T-helper 9 cell (primary cell): ENCODE data around the gene TMEM207.
"Not testable (repeated sequence)": the region's sequence is repeated elsewhere in the genome, so short reads cannot be mapped to it uniquely, and the experiment has no call there.

Experiments used
- DNase-seq: peaks from one replicate; pipeline ENCODE4 v3.0.0-alpha.2; 2020
- total RNA-seq, 2 donors: gene quantifications; one replicate each; lab custom pipeline; 2026; lab: John Stamatoyannopoulos, UW

Gene TMEM207
- total RNA-seq: 0 reads per million in 2 donors

DNA sequence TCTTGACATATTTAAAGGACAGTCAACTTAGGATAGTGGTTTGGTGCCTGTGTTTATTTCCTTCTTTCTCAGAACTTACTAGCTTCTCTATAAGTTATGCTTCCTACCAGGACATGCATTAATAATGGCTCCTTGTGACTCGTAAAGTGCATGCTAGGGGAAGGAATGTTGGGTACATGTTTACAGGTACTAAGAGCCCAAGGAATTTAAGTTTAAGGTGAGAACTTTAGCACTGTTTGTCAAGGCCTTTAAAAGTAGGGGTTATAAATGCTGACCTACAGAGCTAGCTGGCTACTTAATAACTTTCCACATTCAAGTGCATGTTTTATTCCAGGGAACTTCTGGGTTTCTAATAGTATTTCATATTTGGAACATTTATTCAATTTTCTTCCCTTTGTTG is at the start of gene TMEM207:
TSS of gene TMEM207 (minus strand) at position 101 of the 400 bp plus-strand sequence. CDS start at position 9, 92 bp downstream.
- DNase-seq: no peak

- DNase-seq: no peak
Measured at GRCh38 chr3:190499122-190499521, 49.4 kb upstream of the TMEM207 start.

GRCh38 chr3:190498293-190498692 is 48.6 kb upstream of the TMEM207 start:
- DNase-seq: no peak

DNA sequence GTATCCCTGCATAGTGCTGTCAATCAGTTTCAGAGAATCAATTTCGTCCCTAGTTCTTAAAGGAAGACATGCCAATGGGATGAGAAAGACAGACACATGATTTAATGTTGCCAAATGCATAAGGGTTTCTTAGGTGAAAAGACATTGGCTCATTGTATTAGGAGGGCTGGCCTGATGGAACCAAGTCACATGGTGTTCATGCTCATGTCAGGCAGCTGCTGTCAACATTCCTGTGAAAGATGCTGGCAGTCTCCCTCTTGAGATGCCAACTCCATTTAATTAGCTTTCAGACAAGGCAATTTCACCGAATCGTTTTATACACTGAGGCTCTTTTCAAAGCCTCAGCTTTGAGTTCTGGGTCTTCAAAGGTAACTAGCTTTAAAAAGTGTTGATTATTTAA is 48.1 kb upstream of the TMEM207 start:
- no peak for DNase-seq

DNA sequence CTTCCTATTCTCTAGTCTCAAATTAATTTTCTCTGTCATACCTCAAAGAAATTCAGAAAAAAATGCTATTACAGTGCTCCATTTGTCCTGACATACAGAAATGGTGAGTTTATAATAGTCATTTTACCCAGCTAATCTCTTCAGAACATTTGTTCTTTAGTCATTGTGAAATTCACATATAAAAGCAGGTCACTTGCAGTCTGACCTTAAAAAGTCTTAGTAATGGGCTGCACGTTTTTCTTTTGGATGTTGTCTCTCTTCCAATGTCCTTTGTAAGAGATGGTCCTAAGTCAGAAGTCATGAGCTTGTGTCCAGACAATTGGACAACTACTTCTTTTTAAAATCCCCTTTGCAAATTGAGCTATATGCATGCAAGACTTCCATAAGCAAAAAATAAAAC is 47.2 kb upstream of the TMEM207 start:
- no peak for DNase-seq

GRCh38 chr3:190495796-190496195 is 46.1 kb upstream of the TMEM207 start:
- DNase-seq: no peak

DNA sequence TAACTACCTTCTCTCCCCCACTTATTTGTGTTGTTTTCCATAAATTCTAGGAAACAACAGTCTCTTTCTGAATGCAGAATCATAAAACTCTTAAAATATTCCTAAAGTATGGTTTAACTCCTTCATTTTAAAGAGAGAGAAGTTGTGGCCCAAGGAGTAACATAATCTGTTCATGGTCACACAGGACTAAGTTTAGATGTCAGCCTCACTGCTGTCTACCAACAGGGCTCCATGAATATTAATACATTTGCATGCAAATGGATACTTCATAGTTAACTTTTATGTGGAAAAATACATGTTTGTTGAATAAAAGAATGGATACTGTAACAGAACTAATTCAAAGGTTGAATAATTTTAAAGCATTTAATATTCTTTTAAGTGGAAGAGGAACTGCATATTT is 45.7 kb upstream of the TMEM207 start:
- DNase-seq: no peak

GRCh38 chr3:190494907-190495306 is 45.2 kb upstream of the TMEM207 start:
- no peak for DNase-seq

DNA sequence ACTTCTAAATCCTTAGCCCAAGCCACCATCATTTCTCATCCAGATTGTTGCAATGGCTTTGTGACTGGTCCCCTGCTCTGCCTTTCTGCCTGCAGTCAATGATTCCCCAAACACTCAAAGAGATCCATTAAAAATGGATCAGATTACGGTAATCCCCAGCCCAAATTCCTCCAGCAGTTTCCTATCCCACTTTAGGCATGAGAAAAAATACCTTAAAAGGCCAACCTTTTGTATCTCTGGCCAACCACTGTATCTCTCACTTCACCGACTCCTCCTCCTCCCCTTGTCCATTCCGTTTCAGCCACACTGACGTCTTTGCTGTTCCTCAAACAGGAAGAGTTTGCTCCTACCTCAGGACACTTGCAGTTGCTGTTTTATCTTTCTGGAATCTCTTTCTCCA is 43.3 kb upstream of the TMEM207 start:
- DNase-seq: no peak

DNA sequence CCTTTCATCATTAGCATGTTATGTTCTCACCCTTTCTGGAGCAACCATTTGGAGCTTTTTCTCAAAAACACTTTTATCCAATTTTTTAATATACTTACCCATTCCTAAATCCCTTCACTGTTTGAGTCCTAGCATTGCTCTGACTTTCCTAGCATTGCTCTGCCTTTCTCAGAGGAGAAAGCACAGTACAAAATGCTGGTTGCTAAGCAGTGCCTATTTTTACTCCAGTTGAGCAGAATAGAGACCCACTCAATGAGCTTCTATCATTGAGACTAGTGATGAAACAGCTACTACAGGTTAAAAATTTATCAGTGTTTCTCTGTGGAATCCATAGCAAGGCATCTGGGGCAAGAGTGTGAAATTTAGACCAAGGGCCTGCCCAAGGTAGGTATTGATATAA is 42.4 kb upstream of the TMEM207 start:
- no peak for DNase-seq

DNA sequence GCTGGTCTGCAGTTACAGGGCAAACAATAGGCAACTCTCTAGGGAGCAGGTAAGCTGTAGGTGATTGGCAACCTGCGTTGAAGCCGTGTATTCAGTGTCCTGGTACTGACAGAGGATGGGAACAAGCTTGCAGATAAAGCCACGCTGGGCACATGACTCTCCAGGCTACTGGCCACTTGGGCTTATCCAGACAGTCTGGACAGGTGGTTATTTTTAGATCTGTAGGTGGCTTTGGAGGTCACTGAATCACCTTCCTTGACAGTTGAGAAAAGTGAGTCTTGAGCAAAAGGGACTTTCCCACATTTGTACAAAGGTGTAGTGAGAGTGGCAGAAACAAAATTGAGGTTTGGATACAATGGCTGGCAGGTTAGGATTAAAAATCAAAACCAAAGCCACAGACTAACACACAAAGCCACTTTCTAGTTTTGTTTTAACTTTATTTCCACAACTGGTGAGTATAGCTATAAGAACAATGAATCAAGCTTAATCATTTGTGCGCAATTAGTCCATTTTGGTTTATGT is 41.9 kb upstream of the TMEM207 start:
- no peak for DNase-seq

DNA sequence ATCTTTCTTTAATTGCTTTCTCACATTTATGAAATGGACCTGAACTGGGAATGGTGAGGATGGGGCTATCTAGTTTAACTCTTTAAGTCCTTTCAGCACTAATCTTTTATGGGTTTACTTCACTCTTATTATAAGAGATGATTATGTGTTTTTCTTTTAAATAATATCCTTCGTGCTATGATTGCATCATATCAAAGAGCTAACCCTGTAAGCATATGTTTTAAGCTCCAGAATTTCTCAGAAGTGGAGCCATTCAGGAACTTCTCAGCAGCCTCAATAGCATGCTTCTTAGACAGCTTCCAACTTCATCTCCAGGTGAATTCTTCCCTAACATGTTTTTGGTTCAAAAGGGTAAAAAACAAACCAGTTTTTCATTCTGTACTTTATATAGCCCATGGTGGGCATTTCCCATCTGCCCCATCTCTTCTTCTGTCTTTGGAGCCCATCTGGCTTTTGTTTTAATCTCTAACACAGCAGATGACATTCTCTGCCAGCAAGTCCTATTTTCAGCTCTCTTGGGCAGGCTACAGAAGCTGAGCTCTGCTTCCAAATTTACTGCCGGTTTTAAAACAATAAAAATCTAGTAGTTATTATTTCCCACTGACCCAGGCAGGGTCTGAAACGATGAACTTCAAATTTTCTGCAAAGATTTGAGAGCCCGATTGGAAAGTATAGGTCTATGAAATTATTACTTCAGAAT is 37.4 kb upstream of the TMEM207 start:
- no peak for DNase-seq

DNA sequence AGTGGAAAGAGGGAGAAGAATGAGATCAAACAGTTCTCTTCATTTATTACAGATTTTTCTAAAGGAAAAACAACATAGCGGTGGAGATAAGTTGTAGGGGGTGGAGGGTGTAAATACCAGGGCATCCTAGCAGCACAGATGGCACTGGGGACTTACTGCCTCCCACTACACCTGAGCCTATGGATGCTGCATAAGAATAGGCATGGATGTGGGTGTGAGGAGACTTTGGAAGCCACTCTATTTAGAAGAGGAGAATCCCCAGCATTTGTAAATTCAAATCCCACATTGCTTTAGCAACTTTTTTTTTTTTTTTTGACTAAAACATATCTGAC is 36.8 kb upstream of the TMEM207 start:
- no peak for DNase-seq

- no peak for DNase-seq
Measured at GRCh38 chr3:190485830-190486532, 36.3 kb upstream of the TMEM207 start.

GRCh38 chr3:190481779-190482178 is 32.1 kb upstream of the TMEM207 start:
- DNase-seq: no peak

DNA sequence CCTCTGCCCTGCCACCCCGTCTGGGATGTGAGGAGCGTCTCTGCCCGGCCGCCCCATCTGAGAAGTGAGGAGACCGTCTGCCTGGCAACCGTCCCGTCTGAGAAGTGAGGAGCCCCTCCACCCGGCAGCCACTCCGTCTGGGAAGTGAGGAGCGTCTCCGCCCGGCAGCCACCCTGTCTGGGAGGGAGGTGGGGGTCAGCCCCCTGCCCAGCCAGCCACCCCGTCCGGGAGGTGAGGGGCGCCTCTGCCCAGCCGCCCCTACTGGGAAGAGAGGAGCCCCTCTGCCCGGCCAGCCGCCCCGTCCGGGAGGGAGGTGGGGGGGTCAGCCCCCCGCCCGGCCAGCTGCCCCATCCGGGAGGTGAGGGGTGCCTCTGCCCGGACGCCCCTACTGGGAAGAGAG is 23.6 kb upstream of the TMEM207 start:
- not testable (repeated sequence) for DNase-seq

GRCh38 chr3:190467922-190468321 is 18.2 kb upstream of the TMEM207 start:
- DNase-seq: no peak

DNA sequence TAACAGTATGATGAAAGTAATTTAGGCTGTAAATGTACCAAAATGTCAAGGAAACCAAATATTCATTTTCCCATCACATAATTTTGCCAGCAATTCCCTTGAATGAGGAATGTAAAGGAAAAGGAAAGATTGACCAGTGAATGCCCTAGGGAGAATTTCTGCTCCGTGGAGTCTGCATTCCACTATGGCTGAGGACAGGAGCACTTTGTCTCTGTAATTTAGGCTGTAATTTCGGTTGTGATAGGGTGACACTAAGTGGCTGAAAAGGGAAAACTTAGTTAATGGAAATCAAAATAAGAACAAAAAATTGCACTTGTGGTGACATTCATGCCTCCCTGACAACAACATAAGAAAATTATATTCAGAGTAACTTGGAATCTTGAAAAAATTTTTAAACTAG is 8.3 kb upstream of the TMEM207 start:
- DNase-seq: no peak

DNA sequence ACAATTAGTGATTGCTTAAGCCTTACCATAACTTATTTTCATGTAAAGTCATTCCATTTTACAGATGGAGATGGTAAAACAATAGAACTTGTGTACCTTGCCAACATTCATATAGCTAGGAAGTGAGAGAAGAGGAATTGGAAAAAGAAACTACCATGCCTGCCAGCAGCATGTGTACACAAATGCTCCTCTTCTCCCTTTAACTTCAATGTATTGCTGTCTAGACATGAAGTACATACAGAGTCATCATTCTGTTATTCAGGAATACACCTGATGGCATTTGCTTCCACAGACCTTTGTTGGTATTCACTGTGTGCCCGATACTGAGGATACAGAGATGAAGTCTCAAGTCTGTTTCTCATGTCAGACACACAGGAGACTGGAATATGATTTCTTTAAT is 7.1 kb upstream of the TMEM207 start:
- DNase-seq: no peak

GRCh38 chr3:190455828-190456227 is 6.1 kb upstream of the TMEM207 start:
- no peak for DNase-seq

DNA sequence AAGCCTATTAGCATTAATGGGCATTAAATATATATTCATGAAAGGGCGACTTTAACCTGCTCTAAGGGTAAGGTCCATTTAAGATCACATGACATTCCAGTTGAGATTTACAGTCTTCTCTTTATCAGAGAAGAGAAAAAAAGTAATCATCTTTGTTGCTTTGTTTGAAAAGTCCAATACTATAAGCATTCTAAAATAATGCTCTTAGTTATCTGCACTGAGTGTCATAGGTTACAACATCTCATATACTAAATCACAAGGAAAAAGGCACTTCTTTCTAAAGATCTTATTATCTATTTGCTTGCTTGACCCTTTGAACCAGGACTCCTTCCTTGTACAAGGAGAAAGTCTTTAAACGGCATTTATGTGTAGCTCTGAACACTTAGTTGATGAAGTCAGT is 1.4 kb downstream of the TMEM207 start:
- DNase-seq: no peak

DNA sequence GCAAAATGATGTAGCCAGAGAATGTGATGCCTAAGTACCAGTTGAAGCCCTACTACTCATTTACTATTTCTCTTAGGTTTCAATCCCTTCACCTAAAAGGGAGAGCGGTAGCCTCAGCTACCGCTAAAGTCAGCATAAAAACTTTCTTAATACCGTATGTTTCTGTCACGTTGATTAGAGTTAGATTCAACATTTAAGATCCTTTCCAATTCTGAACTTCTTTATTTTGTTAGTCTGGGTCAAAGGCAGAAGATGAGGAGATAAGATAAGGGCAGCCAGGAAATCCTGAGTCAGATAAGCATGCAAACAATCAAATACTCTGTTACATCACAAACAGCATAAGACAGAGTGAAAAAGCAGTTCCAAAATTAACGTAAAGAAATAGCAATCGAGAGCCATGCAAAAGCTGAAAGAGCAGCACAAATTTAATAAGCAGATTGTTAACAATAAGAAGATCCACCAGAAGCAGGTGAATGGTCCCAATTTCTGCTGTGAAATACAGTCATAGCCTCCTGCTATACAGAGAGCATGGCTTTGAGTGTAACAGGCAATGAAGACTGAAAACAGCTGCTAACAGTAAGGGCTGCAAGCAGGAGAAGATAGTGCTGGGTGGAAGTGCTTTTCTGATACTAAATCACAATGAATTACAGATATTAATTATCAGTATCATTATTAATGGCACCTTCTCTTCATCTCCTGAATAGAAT is 3.0 kb downstream of the TMEM207 start:
- DNase-seq: no peak

DNA sequence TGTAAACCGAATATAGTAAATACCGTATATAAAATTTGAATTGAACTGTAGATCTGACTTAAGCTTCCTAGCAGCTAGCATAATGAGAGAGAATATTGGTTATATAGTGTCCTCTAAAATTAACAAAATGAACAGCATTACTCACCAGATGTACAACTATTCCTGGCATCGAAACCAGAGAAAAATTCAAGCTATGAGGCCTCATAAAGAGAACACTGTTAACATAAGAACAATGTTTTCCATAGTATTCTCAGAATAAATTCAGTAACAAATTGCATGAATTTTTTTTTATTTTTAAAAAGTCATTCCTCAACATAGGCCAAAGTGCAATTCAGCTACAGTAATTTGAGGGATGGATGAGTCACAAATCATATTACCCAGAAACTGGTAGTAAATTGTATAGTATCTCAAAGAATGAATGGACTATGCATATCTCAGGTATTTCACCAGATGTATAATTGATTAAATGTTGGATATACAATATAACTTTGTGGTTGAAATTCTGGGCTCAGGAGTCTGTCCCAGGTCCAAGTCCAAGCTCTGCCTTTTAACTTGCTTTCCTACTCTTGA is 5.0 kb downstream of the TMEM207 start:
- no peak for DNase-seq
